SH-SY5Y (cell line): ENCODE measurements around the gene SGSM1.

ENCODE experiments used
- GATA2 ChIP-seq: IDR thresholded peaks from 2 replicates; pipeline ENCODE4 v1.6.1; 2011; ENCODE audit warnings: mild to moderate bottlenecking, low read depth, low read length
- GATA3 ChIP-seq: IDR thresholded peaks from 2 replicates; pipeline ENCODE4 v1.6.1; 2011; ENCODE audit warnings: low read depth, mild to moderate bottlenecking, low read length, moderate library complexity

DNA sequence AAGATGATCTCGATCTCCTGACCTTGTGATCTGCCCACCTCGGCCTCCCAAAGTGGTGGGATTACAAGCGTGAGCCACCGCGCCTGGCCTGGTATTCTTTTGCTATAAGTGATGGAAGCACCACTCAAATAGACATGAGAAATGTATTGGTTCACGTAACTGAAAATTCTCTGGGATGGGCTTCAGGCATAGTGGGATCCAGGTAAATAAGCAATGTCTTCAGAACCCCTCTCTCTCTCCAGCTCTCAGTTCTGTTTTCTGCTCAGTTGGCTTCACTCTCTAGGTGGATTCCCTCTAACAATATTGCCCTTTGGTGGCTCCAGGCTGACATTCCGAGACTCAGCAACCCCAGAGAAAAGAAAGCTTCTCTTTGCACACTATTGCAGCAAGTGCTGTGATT is 141.4 kb downstream of the SGSM1 start:
- no peak for TF ChIP-seq GATA2
- TF ChIP-seq GATA3: no peak
